GM18505 (cell line): ENCODE results near the gene UGT3A2.
"Not testable (repeated sequence)": the region's sequence is repeated elsewhere in the genome, so short reads cannot be mapped to it uniquely, and the experiment has no call there.

ENCODE experiments used
- ATAC-seq: cut with Tn5 transposase; IDR thresholded peaks from one replicate; pipeline ENCODE4 v1.9.1; 2021; ENCODE audit not compliant: unreplicated experiment
- POLR2A ChIP-seq: IDR thresholded peaks from 4 replicates; pipeline ENCODE4 v1.6.1; 2011; ENCODE audit warnings: borderline replicate concordance; ENCODE audit not compliant: insufficient read depth, insufficient read length; ENCODE audit errors: extremely low read depth

The UGT3A2 gene

DNA sequence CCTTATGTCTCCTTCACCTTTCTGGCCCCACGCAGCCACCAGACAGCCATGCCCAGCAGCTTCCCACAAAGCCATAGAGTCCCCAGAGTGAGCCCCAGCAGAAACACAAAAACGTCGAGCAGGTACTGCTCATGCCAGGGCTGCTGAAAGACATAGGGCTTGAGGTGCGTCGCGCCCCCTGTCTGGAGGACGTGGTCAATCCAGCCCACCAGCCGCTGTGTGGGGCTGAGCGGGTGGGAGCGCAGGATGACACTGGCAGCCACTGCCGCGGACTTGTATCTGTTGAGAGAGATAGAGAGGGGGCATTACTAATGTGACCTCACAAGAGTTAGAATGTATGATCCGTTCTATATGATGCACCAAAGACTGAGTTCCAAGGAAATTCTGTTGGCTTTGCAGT lies 31.0 kb downstream of the UGT3A2 start:
- no peak for ATAC-seq
- no peak for TF ChIP-seq POLR2A

GRCh38 chr5:36034536-36035134 lies 32.0 kb downstream of the UGT3A2 start:
- ATAC-seq: not testable (repeated sequence)

DNA sequence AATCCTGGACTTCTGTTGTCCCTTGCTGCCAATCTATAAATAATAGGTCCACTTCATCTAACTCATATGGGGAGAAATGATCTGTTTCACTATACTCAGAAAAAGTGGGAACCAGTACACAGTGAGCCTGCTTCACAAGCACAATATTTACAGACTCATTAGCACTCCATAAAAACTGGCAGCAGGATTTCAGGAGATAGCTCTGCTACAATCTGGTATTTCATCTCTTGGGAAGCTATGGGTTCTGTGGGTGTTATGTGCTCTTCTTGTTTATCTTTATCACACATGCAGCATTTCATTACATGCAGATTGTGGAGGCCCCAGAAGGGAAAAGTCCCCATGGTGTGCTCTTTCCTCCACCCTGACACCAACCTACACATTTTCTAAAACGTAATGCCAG lies 33.2 kb downstream of the UGT3A2 start:
- no peak for ATAC-seq
- no peak for TF ChIP-seq POLR2A

DNA sequence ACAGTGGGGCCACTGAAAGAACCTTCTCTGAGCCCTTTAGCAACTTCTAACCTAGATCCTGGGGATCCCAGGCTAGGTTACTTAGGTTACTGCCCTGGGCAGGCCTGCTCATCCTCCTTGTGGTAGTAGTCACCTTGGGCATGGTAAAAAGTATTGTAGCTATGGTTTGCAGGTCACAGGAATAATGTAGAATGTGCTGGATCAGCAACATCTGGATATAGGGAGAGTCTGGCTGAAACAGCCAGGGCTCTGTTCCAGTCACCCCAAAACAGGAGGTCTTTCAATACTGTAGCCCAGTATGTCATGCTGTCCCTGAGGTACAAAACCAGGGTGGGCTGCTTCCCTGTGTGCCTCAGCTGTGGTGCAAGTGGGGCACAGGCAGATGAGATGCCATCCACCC lies 33.6 kb downstream of the UGT3A2 start:
- TF ChIP-seq POLR2A: no peak
- ATAC-seq: no peak

GRCh38 chr5:36031223-36031622 lies 35.5 kb downstream of the UGT3A2 start:
- TF ChIP-seq POLR2A: no peak
- no peak for ATAC-seq

DNA sequence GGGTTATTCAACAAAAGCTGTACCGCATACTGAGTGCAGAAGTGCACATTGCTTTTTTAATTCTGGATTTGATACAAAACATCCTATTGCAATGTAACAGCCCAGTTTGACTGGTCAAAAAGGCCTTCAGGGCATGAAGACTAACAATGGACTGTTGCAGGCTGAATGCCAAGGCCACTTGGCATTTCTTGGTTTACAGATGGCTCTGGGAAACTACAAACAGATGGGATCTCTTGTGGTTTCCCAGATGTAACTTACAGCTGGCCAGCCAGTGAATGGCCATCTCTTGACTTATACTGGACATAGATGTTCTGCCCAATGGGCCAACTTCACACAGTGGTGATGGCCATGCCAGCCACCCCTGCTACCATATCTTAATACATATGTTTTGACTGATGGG lies 36.8 kb downstream of the UGT3A2 start:
- no peak for ATAC-seq
- no peak for TF ChIP-seq POLR2A

GRCh38 chr5:36028816-36029465 lies 37.7 kb downstream of the UGT3A2 start:
- ATAC-seq: no peak
- no peak for TF ChIP-seq POLR2A

DNA sequence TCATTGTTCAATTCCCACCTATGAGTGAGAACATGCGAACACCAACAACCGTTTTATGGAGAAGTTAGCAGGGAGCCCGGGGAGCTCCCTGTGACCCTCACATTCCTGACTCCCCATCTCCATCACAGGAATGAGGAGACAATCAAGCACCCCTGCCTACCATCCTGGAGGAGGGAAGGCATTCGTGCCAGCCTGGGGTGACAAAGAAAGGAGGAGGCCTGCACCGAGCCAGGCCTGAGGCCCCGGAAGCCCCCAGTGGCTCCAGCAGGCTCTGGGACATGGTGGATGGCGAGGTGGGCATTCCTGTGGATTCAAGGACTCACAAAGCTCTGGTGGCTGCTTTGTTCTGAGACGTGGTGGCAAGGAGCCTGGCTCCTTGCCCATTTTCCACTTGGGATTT lies 39.0 kb downstream of the UGT3A2 start:
- no peak for TF ChIP-seq POLR2A
- no peak for ATAC-seq

DNA sequence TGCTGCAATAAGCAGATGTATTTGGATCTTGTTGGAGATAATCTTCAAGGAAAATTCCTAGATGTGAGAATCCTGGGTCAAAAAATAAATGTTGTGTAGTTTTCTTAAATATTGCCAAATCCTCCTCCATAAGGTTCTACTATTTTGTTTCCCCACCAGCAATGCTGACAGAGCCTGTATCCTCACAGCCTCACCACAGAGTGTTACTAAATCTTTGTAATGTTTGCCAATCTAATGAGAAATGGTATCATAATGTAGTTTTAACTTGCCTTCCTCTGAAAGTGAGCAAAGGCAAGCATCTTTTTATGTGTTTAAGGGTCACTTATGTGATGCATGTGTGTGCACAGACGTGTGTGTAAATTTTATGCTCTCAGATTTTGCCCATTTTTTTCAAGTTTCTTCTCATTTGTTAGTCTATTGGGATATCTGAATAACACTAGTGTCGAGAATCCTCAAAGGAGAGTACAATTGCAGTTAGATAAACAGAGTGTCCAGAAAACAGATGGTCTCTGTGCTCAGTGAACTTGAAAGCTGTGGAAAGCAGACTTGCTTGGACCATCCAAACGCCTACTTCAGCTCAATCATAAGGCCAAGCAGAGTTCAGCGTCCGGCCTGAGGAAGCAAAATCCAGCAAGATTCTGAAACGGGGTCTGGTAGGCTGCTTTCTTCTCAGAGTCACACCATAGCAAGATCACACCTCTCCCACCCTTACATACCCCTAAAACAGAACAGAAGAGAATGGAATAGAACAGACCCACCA lies 39.8 kb downstream of the UGT3A2 start:
- ATAC-seq: no peak
- no peak for TF ChIP-seq POLR2A

- not testable (repeated sequence) for ATAC-seq
These were observed 44.4 kb downstream of the UGT3A2 start for GRCh38 chr5:36022246-36022645.

DNA sequence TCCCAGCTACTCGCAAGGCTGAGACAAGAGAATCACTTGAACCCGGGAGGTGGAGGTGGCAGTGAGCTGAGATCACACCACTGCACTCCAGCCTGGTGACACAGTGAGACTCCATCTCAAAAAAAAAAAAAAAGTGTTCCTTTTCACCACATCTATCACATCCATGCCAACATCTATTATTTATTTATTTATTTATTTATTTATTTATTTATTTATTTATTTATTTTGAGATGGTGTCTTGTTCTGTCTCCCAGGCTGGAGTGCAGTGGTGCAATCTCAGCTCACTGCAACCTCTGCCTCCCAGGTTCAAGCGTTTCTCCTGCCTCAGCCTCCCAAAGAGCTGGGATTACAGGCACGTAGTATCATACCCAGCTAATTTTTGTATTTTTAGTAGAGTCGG lies 47.1 kb downstream of the UGT3A2 start:
- not testable (repeated sequence) for ATAC-seq

- ATAC-seq: no peak
- TF ChIP-seq POLR2A: no peak
These were observed 49.1 kb downstream of the UGT3A2 start for GRCh38 chr5:36017622-36018021.

GRCh38 chr5:36017004-36017403 lies 49.7 kb downstream of the UGT3A2 start:
- ATAC-seq: no peak
- no peak for TF ChIP-seq POLR2A

DNA sequence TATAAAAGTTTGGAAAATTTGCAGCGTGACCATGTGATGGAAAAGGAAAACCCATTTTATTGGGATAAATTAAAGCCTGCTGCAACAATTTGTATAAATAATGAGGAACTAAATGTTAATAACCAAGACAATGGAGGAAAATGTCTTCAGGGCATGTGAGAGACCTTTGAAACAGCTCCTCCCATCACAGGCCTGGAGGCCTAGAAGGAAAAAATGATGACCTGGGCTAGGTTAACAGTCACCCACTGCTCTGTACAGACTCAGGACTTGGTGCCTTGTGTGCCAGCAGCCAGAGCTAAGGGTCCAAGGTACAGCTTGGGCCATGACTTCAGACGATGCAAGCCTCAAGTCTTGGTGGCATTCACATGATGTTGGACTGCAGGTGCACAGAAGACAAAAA lies 53.5 kb downstream of the UGT3A2 start:
- TF ChIP-seq POLR2A: no peak
- ATAC-seq: no peak
